ENCODE data around the gene HMX3.

DNA sequence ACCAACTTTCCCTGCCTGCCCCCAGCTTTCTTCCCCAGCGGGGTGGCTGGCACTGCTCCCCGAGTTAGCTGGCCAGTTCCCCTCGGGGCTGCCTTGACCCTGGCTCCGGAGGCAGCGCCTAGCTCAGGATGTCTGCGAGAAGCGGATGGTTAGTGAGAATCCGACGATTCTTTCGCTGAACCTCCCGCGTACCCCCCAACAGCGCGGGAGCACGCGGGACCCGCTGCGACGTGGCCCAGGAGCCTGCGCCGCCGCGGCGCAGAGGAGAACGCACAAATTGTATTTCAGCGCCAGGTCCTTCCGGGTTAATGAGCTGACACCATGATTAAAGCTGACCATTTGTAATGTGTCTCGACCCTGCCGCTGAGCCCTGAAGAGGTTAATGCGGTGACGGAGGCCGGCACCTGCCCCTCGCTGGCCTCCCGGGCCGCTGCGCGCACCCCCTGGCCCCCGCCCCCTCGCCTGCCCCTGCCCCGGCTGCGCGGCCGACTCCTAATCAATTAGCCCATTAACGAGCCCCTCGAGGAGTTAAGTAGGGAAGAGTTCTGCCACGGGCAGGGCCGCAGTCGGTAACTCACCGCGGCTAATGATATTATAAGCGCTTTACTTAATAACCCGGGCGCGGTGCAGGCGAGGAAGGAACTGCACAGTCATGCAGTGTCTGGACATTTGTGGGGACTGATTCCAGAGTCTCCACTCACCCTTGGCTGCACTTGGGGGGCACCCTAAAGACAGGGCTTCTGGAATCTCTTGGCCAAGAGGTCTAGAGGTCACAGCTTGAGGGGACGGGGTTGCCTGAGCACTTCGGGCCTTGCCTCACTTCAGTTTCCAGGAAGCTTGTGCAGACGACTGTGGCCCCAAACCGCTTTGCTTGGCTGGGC is 10.5 kb downstream of the HMX3 start:
- TF ChIP-seq POLR2A (IDR thresholded peaks at IDR 0.05), result no peak
- TF ChIP-seq, protein P1, sequence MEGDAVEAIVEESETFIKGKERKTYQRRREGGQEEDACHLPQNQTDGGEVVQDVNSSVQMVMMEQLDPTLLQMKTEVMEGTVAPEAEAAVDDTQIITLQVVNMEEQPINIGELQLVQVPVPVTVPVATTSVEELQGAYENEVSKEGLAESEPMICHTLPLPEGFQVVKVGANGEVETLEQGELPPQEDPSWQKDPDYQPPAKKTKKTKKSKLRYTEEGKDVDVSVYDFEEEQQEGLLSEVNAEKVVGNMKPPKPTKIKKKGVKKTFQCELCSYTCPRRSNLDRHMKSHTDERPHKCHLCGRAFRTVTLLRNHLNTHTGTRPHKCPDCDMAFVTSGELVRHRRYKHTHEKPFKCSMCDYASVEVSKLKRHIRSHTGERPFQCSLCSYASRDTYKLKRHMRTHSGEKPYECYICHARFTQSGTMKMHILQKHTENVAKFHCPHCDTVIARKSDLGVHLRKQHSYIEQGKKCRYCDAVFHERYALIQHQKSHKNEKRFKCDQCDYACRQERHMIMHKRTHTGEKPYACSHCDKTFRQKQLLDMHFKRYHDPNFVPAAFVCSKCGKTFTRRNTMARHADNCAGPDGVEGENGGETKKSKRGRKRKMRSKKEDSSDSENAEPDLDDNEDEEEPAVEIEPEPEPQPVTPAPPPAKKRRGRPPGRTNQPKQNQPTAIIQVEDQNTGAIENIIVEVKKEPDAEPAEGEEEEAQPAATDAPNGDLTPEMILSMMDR (IDR thresholded peaks at IDR 0.05), result no peak

Data from Peyer's patch (tissue), 4 donors.